GM23338 (cell line): ENCODE results near the gene HYAL1. TPM values are rescaled to one million over a fixed set of nuclear protein-coding genes. Genes with fewer than 3 reads are reported as not detected.
"Not testable (repeated sequence)": the region's sequence is repeated elsewhere in the genome, so short reads cannot be mapped to it uniquely, and the experiment has no call there.

Experiments
- ATAC-seq: fragments of 200-7000 bp; cut with Tn5 transposase; 3 replicates; pipeline ENCODE4 v1.9.1; 2020
- DNase-seq: peaks from one replicate; pipeline ENCODE4 v3.0.0-alpha.2; 2015; ENCODE audit warnings: low spot score
- H2AFZ ChIP-seq: fragments of 200-600 bp; sonication (generic); 2 replicates; pipeline ENCODE4 v1.8.0; 2016; ENCODE audit warnings: antibody characterized with exemption, mild to moderate bottlenecking, moderate library complexity
- H3F3A ChIP-seq: fragments of 200-600 bp; sonication (generic); replicated peaks from 2 replicates; pipeline ENCODE4 v1.8.0; 2017; ENCODE audit warnings: antibody characterized with exemption, mixed run types, low read depth
- H3K27ac ChIP-seq: fragments of 200-600 bp; sonication (generic); 2 replicates; pipeline ENCODE4 v1.6.1; 2016; ENCODE audit warnings: low read depth
- H3K27me3 ChIP-seq: fragments of 200-600 bp; sonication (generic); 2 replicates; pipeline ENCODE4 v1.8.0; 2016; ENCODE audit warnings: mild to moderate bottlenecking, mixed run types, moderate library complexity; ENCODE audit not compliant: insufficient read depth
- H3K36me3 ChIP-seq: fragments of 200-600 bp; sonication (generic); 2 replicates; pipeline ENCODE4 v1.8.0; 2016; ENCODE audit warnings: mild to moderate bottlenecking; ENCODE audit not compliant: insufficient read depth
- H3K4me1 ChIP-seq: fragments of 200-600 bp; sonication (generic); 2 replicates; pipeline ENCODE4 v1.8.0; 2016; ENCODE audit warnings: mild to moderate bottlenecking, moderate library complexity; ENCODE audit not compliant: insufficient read depth
- H3K4me2 ChIP-seq: fragments of 200-600 bp; sonication (generic); 2 replicates; pipeline ENCODE4 v1.7.1; 2017; ENCODE audit warnings: mixed run types
- H3K4me3 ChIP-seq: fragments of 200-600 bp; sonication (generic); 2 replicates; pipeline ENCODE4 v1.6.1; 2016; ENCODE audit warnings: mixed run types
- H3K79me2 ChIP-seq: fragments of 200-600 bp; sonication (generic); replicated peaks from 2 replicates; pipeline ENCODE4 v1.8.0; 2017; ENCODE audit warnings: mild to moderate bottlenecking; ENCODE audit not compliant: insufficient read depth
- H3K9me2 ChIP-seq: fragments of 200-600 bp; sonication (generic); 2 replicates; pipeline ENCODE4 v1.8.0; 2017; ENCODE audit not compliant: insufficient read depth
- H4K20me1 ChIP-seq: fragments of 200-600 bp; sonication (generic); replicated peaks from 2 replicates; pipeline ENCODE4 v1.8.0; 2017; ENCODE audit warnings: mild to moderate bottlenecking; ENCODE audit not compliant: insufficient read depth
- H3K27ac Mint-ChIP-seq: 2 replicates; pipeline ENCODE4 v1.8.0; 2020; ENCODE audit warnings: inconsistent platforms, mild to moderate bottlenecking, moderate library complexity, mixed read lengths
- H3K27me3 Mint-ChIP-seq: 3 replicates; pipeline ENCODE4 v1.8.0; 2022; ENCODE audit warnings: low read depth, mild to moderate bottlenecking, moderate library complexity, mixed read lengths, inconsistent platforms; ENCODE audit not compliant: insufficient read depth, poor library complexity
- H3K36me3 Mint-ChIP-seq: 3 replicates; pipeline ENCODE4 v1.8.0; 2021; ENCODE audit warnings: low read depth, mild to moderate bottlenecking, inconsistent platforms, moderate library complexity, mixed read lengths
- H3K4me1 Mint-ChIP-seq: 3 replicates; pipeline ENCODE4 v1.8.0; 2020; ENCODE audit warnings: mild to moderate bottlenecking, inconsistent platforms, mixed read lengths
- H3K4me3 Mint-ChIP-seq: 3 replicates; pipeline ENCODE4 v1.8.0; 2021; ENCODE audit warnings: moderate library complexity, mild to moderate bottlenecking, inconsistent platforms, mixed read lengths
- H3K9me3 Mint-ChIP-seq: 3 replicates; pipeline ENCODE4 v1.8.0; 2020; ENCODE audit warnings: moderate library complexity, mild to moderate bottlenecking, inconsistent platforms, mixed read lengths
- CTCF ChIP-seq, 2 experiments: fragments of 200-600 bp in 1 of 2; sonication (generic) in 1 of 2; conservative IDR thresholded peaks; 2 replicates each; pipeline versions ENCODE4 v1.5.1 to v1.6.1; 2016 to 2017; ENCODE audit warnings: antibody characterized with exemption in 2 of 2, low read depth in 2 of 2, mild to moderate bottlenecking in 2 of 2, moderate library complexity in 1 of 2
- EZH2phosphoT487 ChIP-seq: fragments of 200-600 bp; sonication (generic); IDR thresholded peaks from one replicate; pipeline ENCODE4 v1.8.1; 2018; ENCODE audit warnings: antibody characterized with exemption; ENCODE audit not compliant: unreplicated experiment
- JUNB ChIP-seq: IDR thresholded peaks from one replicate; pipeline ENCODE4 v1.6.1; 2016; ENCODE audit warnings: antibody characterized with exemption; ENCODE audit not compliant: unreplicated experiment
- NANOG ChIP-seq: IDR thresholded peaks from 2 replicates; pipeline ENCODE4 v1.6.1; 2016; ENCODE audit warnings: antibody characterized with exemption, borderline replicate concordance
- REST ChIP-seq: IDR thresholded peaks from one replicate; pipeline ENCODE4 v1.6.1; 2018; ENCODE audit warnings: antibody characterized with exemption; ENCODE audit not compliant: unreplicated experiment
- STAT1 ChIP-seq: IDR thresholded peaks from one replicate; pipeline ENCODE4 v1.6.1; 2016; ENCODE audit warnings: antibody characterized with exemption; ENCODE audit not compliant: unreplicated experiment
- ZNF114 ChIP-seq: fragments of 250-450 bp; sonication (Bioruptor Pico); IDR thresholded peaks from 2 replicates; pipeline ENCODE4 v1.5.0; 2020; ENCODE audit warnings: mild to moderate bottlenecking, moderate library complexity
- ZNF462 ChIP-seq: fragments of 250-450 bp; sonication (Bioruptor Pico); IDR thresholded peaks from 2 replicates; pipeline ENCODE4 v1.5.0; 2020; ENCODE audit warnings: mild to moderate bottlenecking, moderate library complexity
- polyA plus RNA-seq: library from polyadenylated mRNA; unstranded; fragments of >200 nt; fragmentation: Nextera tagmentation; extraction: Ambion mirVana; gene quantifications from 2 replicates; pipeline ENCODE4 v1.2.1, GENCODE V29; 2016
- total RNA-seq: library from RNA; depleted of rRNA; stranded (reverse); fragments of >200 nt; shearing (Covaris generic); gene quantifications from 2 replicates; pipeline ENCODE4 v1.2.3, GENCODE V29; 2014

Gene HYAL1
- total and polyA plus RNA-seq, 2 experiments from 2014 or later: 2.1 to 5.0 TPM

- H3K36me3 Mint-ChIP-seq: peaks cover 66% of the 10 kb centered on the region
- Histone ChIP-seq H3K27ac (no peak overlapping the region), H2AFZ (no peak overlapping the region), H3K9me2 (no peaks in the 10 kb centered on the region), H3K27me3 (no peaks in the 10 kb centered on the region), H3K36me3 (peaks cover 6% of the 10 kb centered on the region), H4K20me1 (no peaks in the 10 kb centered on the region; the same call in 1 of the 2 replicates), H3K79me2 (peaks cover 11% of the 10 kb centered on the region), H3F3A (0 out of 2 replicates have a peak, but pooled peaks cover 6% of the 10 kb centered on the region), H3K4me1 (no peaks in the 10 kb centered on the region; the same call in 1 of the 2 replicates), H3K4me3 (no peak overlapping the region), H3K4me2 (no peak overlapping the region)
- H3K9me3 Mint-ChIP-seq: peaks cover 28% of the 10 kb centered on the region
- DNase-seq (no peak), ATAC-seq (no peak)
- TF ChIP-seq REST (no peak), STAT1 (no peak), EZH2phosphoT487 (no peak), NANOG (no peak), ZNF462 (no peak), JUNB (no peak), CTCF (conservative IDR thresholded peaks at IDR 0.05; ENCODE audit: low read depth in 2 of 2) (no peak), ZNF114 (CRISPR knock-in tag) (no peak)
- H3K4me3 Mint-ChIP-seq: no peak overlapping the region
- H3K4me1 Mint-ChIP-seq: peaks cover 10% of the 10 kb centered on the region
- H3K27ac Mint-ChIP-seq: no peak overlapping the region
- H3K27me3 Mint-ChIP-seq: peaks cover 7% of the 10 kb centered on the region
Observed at GRCh38 chr3:50314342-50314741, 11.0 kb upstream of the HYAL1 start.

GRCh38 chr3:50312041-50312440 lies 8.7 kb upstream of the HYAL1 start:
- H3K27ac Mint-ChIP-seq, DNase-seq, H3K27ac ChIP-seq, H4K20me1 ChIP-seq, H3K27me3 ChIP-seq, H3K4me3 Mint-ChIP-seq, H3K27me3 Mint-ChIP-seq, H2AFZ ChIP-seq, H3K9me2 ChIP-seq, H3K36me3 ChIP-seq, ATAC-seq, H3K4me1 ChIP-seq, H3K4me3 ChIP-seq, H3K4me1 Mint-ChIP-seq, H3K79me2 ChIP-seq, H3F3A ChIP-seq, H3K4me2 ChIP-seq: not testable (repeated sequence)
- Mint-ChIP-seq H3K36me3 (peaks cover 58% of the 10 kb centered on the region), H3K9me3 (peaks cover 50% of the 10 kb centered on the region)
